Prostate gland (tissue), 2 donors: ENCODE results near the gene PARP15. TPM values are rescaled to one million over a fixed set of nuclear protein-coding genes. Genes with fewer than 3 reads are reported as not detected.

ENCODE experiments used
- DNase-seq: peaks from one replicate; pipeline ENCODE4 v3.0.0-alpha.2; 2019; ENCODE audit warnings: low spot score
- H3K27ac ChIP-seq, 2 donors: fragments of 200-600 bp; sonication (generic); 2 replicates each; pipeline ENCODE4 v1.5.1; 2017 to 2019
- H3K27me3 ChIP-seq: fragments of 200-600 bp; sonication (generic); replicated peaks from 2 replicates; pipeline ENCODE4 v1.5.1; 2019; ENCODE audit not compliant: insufficient read depth
- H3K36me3 ChIP-seq, 2 donors: fragments of 200-600 bp; sonication (generic); 1 replicate in 1 of 2; 2 replicates in 1 of 2; pipeline versions ENCODE4 v1.5.1 to v1.8.1; 2017 to 2019
- H3K4me1 ChIP-seq: fragments of 200-600 bp; sonication (generic); replicated peaks from 2 replicates; pipeline ENCODE4 v1.5.1; 2019
- H3K4me3 ChIP-seq, 2 donors: fragments of 200-600 bp; sonication (generic); 2 replicates each; pipeline ENCODE4 v1.5.1; 2017 to 2019
- H3K9me3 ChIP-seq: fragments of 200-600 bp; sonication (generic); 2 replicates; pipeline ENCODE4 v1.5.1; 2017
- POLR2A ChIP-seq: fragments of 450-650 bp; IDR thresholded peaks from one replicate; pipeline ENCODE4 v1.6.1; 2016; ENCODE audit warnings: antibody characterized with exemption, mild to moderate bottlenecking
- POLR2AphosphoS5 ChIP-seq: sonication (generic); formaldehyde crosslinking; IDR thresholded peaks from one replicate; pipeline ENCODE4 v1.6.1; 2017; ENCODE audit warnings: antibody characterized with exemption
- WGBS: methylation state at CpG from one replicate; pipeline ENCODE4 v1.1.5; 2018; 5-methylcytosine and 5-hydroxymethylcytosine counted together
- intact Hi-C: fragments of 100-400 bp; cut with DNase I; formaldehyde crosslinking; loops from one replicate; pipeline ENCODE4 v1.14.2; 2022
- total RNA-seq, 2 donors: library from RNA; depleted of rRNA; stranded (reverse); fragments of >200 nt; gene quantifications; one replicate each; pipeline ENCODE4 v1.1.0, GENCODE V29; 2016
- TF ChIP-seq, protein P1 (sequence below), 4 experiments: fragments of 200-600 bp in 2 of 4; fragments of 450-650 bp in 2 of 4; sonication (generic) in 2 of 4; IDR thresholded peaks; 1 replicate in 3 of 4; 2 replicates in 1 of 4; pipeline ENCODE4 v1.5.1; 2016 to 2019; ENCODE audit warnings: antibody characterized with exemption in 4 of 4, mild to moderate bottlenecking in 2 of 4, moderate library complexity in 2 of 4

PARP15 gene
- total RNA-seq, 2 donors from 2014 or later: 0.23 to 2.7 TPM

DNA sequence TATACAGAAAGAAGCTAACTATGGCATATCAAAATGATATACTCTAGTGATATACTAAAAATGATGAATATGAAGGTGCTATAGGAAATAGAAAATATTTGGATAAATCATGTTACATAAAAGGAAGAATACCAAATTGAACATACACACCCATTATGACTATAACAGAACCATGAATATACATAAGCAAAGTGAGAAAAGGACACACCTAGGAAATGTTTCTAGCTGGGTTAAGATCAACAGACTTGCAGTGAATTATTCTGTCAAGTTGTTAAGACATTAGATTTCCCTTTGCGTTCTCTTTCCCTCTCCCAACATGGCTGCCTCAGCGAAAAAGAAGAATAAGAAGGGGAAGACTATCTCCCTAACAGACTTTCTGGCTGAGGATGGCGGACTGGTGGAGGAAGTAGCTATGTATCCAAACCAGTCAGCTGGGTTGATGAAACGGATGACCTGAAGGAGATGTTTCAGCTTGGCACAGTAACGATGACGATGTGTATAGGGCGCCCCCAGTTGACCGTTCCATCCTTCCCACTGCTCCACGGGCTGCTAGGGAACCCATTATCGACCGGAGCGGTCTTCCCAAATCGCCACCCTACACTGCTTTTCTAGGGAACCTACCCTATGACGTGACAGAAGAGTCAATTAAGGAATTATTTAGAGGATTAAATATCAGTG is 83.0 kb downstream of the PARP15 start:
- Histone ChIP-seq H3K27ac (no peak overlapping the region), H3K9me3 (no peaks in the 10 kb centered on the region), H3K4me3 (no peak overlapping the region), H3K4me1 (no peaks in the 10 kb centered on the region), H3K27me3 (no peaks in the 10 kb centered on the region), H3K36me3 (no peaks in the 10 kb centered on the region)
- TF ChIP-seq POLR2A (no peak), POLR2AphosphoS5 (no peak)
- TF ChIP-seq, protein P1, sequence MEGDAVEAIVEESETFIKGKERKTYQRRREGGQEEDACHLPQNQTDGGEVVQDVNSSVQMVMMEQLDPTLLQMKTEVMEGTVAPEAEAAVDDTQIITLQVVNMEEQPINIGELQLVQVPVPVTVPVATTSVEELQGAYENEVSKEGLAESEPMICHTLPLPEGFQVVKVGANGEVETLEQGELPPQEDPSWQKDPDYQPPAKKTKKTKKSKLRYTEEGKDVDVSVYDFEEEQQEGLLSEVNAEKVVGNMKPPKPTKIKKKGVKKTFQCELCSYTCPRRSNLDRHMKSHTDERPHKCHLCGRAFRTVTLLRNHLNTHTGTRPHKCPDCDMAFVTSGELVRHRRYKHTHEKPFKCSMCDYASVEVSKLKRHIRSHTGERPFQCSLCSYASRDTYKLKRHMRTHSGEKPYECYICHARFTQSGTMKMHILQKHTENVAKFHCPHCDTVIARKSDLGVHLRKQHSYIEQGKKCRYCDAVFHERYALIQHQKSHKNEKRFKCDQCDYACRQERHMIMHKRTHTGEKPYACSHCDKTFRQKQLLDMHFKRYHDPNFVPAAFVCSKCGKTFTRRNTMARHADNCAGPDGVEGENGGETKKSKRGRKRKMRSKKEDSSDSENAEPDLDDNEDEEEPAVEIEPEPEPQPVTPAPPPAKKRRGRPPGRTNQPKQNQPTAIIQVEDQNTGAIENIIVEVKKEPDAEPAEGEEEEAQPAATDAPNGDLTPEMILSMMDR (IDR thresholded peaks at IDR 0.05): no peak
- DNase-seq: no peak
- intact Hi-C loops: no loop called here
- 60% methylated on average over 14 of the region's 14 CpGs for WGBS

DNA sequence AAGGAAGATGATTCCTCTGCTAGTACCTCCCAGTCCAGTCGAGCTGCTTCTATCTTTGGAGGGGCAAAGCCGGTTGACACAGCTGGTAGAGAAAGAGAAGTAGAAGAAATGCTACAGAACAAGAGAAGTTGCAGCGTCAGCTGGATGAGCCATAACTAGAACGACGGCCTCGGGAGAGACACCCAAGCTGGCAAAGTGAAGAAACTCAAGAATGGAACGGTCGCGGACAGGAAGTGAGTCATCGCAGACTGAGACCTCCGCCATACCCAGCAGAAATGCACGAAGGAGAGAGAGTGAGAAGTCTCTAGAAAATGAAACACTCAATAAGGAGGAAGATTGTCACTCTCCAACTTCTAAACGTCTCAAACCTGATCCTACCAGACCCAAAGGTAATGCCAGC is 84.2 kb downstream of the PARP15 start:
- TF ChIP-seq POLR2AphosphoS5 (no peak), POLR2A (no peak)
- TF ChIP-seq, protein P1 (IDR thresholded peaks at IDR 0.05): no peak
- Histone ChIP-seq H3K36me3 (no peaks in the 10 kb centered on the region), H3K27ac (no peak overlapping the region), H3K27me3 (no peaks in the 10 kb centered on the region), H3K4me3 (no peak overlapping the region), H3K9me3 (no peaks in the 10 kb centered on the region), H3K4me1 (no peaks in the 10 kb centered on the region)
- WGBS: 84% methylated on average over 13 of the region's 13 CpGs
- intact Hi-C loops: no loop called here
- DNase-seq: no peak

DNA sequence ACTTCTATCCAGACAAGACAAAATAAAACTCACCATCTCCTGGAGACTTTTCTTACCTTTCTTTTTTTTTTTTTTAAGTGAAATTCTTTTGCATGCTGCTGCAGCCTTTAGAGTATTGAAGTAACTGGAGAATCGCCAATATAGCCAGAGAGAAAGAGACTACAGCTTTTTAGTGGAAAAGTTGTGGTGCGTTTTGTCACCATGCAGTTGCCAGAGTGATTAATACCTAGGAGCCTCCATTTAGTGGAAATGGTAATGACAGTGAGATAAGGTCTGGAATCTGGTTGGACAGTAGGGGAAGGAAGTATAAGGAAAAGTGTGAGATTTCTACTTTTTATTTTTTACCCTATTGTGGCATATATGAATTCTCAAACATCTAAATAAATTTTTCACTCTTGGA is 85.1 kb downstream of the PARP15 start:
- no peak overlapping the region for H3K4me3 ChIP-seq
- TF ChIP-seq, protein P1 (IDR thresholded peaks at IDR 0.05): no peak
- TF ChIP-seq POLR2A (no peak), POLR2AphosphoS5 (no peak)
- H3K36me3 ChIP-seq: no peaks in the 10 kb centered on the region
- H3K9me3 ChIP-seq: no peaks in the 10 kb centered on the region
- H3K27me3 ChIP-seq: no peaks in the 10 kb centered on the region
- H3K4me1 ChIP-seq: no peaks in the 10 kb centered on the region
- WGBS: 53% methylated on average over 2 of the region's 2 CpGs
- intact Hi-C loops: no loop called here
- no peak overlapping the region for H3K27ac ChIP-seq
- no peak for DNase-seq

DNA sequence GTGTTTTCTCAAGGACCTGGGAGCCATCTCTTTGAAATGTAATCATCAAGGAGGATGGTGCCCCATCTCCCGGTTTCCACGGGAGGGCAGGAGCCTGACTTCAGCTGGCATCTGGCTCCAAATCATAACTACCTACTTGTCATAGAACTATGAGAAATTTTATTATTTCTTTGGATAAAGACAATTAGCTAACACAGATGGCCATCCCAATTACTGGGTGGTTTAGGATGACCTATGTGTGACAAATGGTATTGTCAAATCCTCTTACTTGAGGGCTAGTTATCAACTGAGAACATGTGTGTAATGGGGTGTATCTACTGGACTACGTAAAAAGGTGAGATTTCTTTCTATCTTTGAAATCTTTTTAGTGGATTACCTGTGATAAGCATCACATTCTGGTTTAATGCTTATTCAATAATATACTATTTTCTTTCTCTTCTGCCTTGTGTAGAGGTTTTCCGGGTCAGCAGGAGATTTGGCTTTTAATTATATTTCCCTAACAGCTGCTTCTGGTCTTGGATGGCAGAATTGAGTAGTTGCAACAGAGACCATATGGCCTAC is 87.9 kb downstream of the PARP15 start:
- WGBS: 51% methylated on average over 4 of the region's 4 CpGs
- intact Hi-C loops: no loop called here
- TF ChIP-seq POLR2AphosphoS5 (no peak), POLR2A (no peak)
- TF ChIP-seq, protein P1 (IDR thresholded peaks at IDR 0.05): no peak
- Histone ChIP-seq H3K9me3 (no peaks in the 10 kb centered on the region), H3K27ac (no peak overlapping the region), H3K27me3 (no peaks in the 10 kb centered on the region), H3K36me3 (no peaks in the 10 kb centered on the region), H3K4me1 (no peaks in the 10 kb centered on the region), H3K4me3 (no peak overlapping the region)
- DNase-seq: no peak

DNA sequence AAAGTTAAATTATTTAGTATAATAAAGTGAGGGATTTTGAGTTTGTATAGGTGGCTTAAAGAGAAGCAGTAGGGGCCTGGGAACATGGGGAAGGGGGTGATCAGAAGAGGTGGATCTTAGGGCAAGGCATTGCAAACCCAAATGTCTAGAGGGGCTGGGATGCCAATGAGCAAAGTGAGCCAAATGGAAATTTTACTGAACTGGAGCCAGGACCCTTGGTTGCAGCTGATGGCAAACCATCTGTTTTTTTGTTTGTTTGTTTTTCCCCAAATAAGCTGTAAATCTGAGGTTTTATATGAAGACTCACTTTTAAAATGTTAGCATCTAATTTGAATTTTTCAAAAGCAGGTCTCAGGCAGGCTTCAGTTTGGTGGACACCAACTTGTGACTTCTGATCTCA is 88.4 kb downstream of the PARP15 start:
- H3K9me3 ChIP-seq: no peaks in the 10 kb centered on the region

More for the DNA sequence above, 88.4 kb downstream of the PARP15 start:
- no peak overlapping the region for H3K27ac ChIP-seq
- intact Hi-C loops: no loop called here
- no peak for TF ChIP-seq POLR2A
- TF ChIP-seq POLR2AphosphoS5: no peak
- TF ChIP-seq, protein P1 (IDR thresholded peaks at IDR 0.05): no peak
- no peaks in the 10 kb centered on the region for H3K27me3 ChIP-seq
- no peak overlapping the region for H3K4me3 ChIP-seq
- H3K4me1 ChIP-seq: no peaks in the 10 kb centered on the region
- DNase-seq: no peak
- no peaks in the 10 kb centered on the region for H3K36me3 ChIP-seq
